K562 (cell line): ENCODE measurements around the gene C1QTNF12. TPM values are rescaled to one million over a fixed set of nuclear protein-coding genes. Genes with fewer than 3 reads are reported as not detected.

Experiments
- ATAC-seq: fragments of 200-7000 bp; cut with Tn5 transposase; 3 replicates; pipeline ENCODE4 v1.9.1; 2020; ENCODE audit warnings: moderate library complexity
- BruUV-seq: library from RNA; stranded (reverse); fragments of 400-500 nt; replicated peaks from 2 replicates; lab custom pipeline; 2021; lab: Mats Ljungman, UMichigan
- CTCF ChIA-PET: fragments of 300-600 bp; formaldehyde crosslinking; extraction: SDS; loops from one replicate; lab custom pipeline; 2021; ENCODE audit warnings: low intra/inter-chr PET ratio; lab: Yijun Ruan, JAX
- POLR2A ChIA-PET: fragments of 300-600, 350-650 bp; sonication (Branson Sonifier 250); formaldehyde crosslinking; extraction: SDS; loops from one replicate; lab custom pipeline; 2021; ENCODE audit warnings: antibody characterized with exemption, inconsistent platforms; lab: Yijun Ruan, JAX
- DNase-seq, 4 experiments: peaks; one replicate each; pipeline versions ENCODE4 v3.0.0 to v3.0.0-alpha.2; 2011 to 2018; ENCODE audit warnings: low spot score in 3 of 4, mixed read lengths in 3 of 4; ENCODE audit errors: extremely low read depth in 1 of 4
- FAIRE-seq: peaks from 2 replicates; lab custom pipeline; 2011; peaks lifted over from hg19 to GRCh38; lab: Jason Lieb, UNC
- H2AFZ ChIP-seq: 2 replicates; pipeline ENCODE4 v1.6.0; 2011; ENCODE audit warnings: low read depth, low read length, control low read depth, inconsistent platforms
- H3K27ac ChIP-seq: fragments of 200-600 bp; 3 replicates; pipeline ENCODE4 v1.8.0; 2011; ENCODE audit warnings: low read depth, mild to moderate bottlenecking, control low read depth, inconsistent platforms, low read length, moderate library complexity, mixed read lengths; ENCODE audit errors: extremely low read depth
- H3K27me3 ChIP-seq, 2 experiments: fragments of 300-600 bp in 1 of 2; 2 replicates in 1 of 2; 3 replicates in 1 of 2; pipeline versions ENCODE4 v1.6.0 to v1.8.0; 2011; ENCODE audit warnings: inconsistent platforms in 2 of 2, low read length in 2 of 2, mild to moderate bottlenecking in 1 of 2, mixed read lengths in 1 of 2, moderate library complexity in 1 of 2; ENCODE audit not compliant: control insufficient read depth in 2 of 2, insufficient read depth in 2 of 2
- H3K36me3 ChIP-seq: fragments of 300-600 bp; 3 replicates; pipeline ENCODE4 v1.8.0; 2011; ENCODE audit warnings: mild to moderate bottlenecking, low read length, inconsistent platforms; ENCODE audit not compliant: control insufficient read depth, insufficient read depth
- H3K4me1 ChIP-seq, 2 experiments: fragments of 200-600 bp in 1 of 2; replicated peaks in 1 of 2; 2 replicates in 1 of 2; 3 replicates in 1 of 2; pipeline versions ENCODE4 v1.5.1 to v1.8.0; 2011; ENCODE audit warnings: inconsistent platforms in 2 of 2, low read length in 2 of 2, mild to moderate bottlenecking in 1 of 2, mixed read lengths in 1 of 2, moderate library complexity in 1 of 2; ENCODE audit not compliant: control insufficient read depth in 2 of 2, insufficient read depth in 2 of 2
- H3K4me2 ChIP-seq: 2 replicates; pipeline ENCODE4 v1.6.1; 2011; ENCODE audit warnings: low read length, control low read depth, inconsistent platforms, mixed read lengths; ENCODE audit not compliant: insufficient read depth
- H3K4me3 ChIP-seq: fragments of 200-600 bp; sonication (generic), shearing (Covaris generic); 2 replicates; pipeline ENCODE4 v1.5.1; 2016; ENCODE audit warnings: control low read depth, inconsistent platforms
- H3K79me2 ChIP-seq: fragments of 200-600 bp; 3 replicates; pipeline ENCODE4 v1.8.0; 2011; ENCODE audit warnings: low read length, inconsistent platforms; ENCODE audit not compliant: control insufficient read depth, insufficient read depth
- H3K9ac ChIP-seq, 2 experiments: 2 replicates each; pipeline versions ENCODE4 v1.6.0 to v1.6.1; 2011; ENCODE audit warnings: low read depth in 2 of 2, low read length in 2 of 2, control low read depth in 1 of 2, inconsistent platforms in 1 of 2, mild to moderate bottlenecking in 1 of 2, mixed read lengths in 1 of 2; ENCODE audit not compliant: insufficient read depth in 1 of 2
- H3K9me1 ChIP-seq: one replicate; pipeline ENCODE4 v1.6.0; 2011; ENCODE audit warnings: inconsistent platforms, mild to moderate bottlenecking, low read length, moderate library complexity; ENCODE audit not compliant: control insufficient read depth, insufficient read depth
- H3K9me3 ChIP-seq: replicated peaks from 2 replicates; pipeline ENCODE4 v1.5.1; 2011; ENCODE audit warnings: low read depth, low read length, inconsistent platforms; ENCODE audit not compliant: control insufficient read depth, insufficient read depth
- H4K20me1 ChIP-seq: replicated peaks from 2 replicates; pipeline ENCODE4 v1.6.1; 2011; ENCODE audit warnings: low read length, inconsistent platforms, mixed read lengths; ENCODE audit not compliant: control insufficient read depth, insufficient read depth
- ATF7 ChIP-seq: fragments of 450-650 bp; IDR thresholded peaks from 2 replicates; pipeline ENCODE4 v1.7.1; 2014; ENCODE audit warnings: mild to moderate bottlenecking, moderate library complexity
- BRCA1 ChIP-seq, 2 experiments: fragments of 450-650 bp in 1 of 2; sonication (generic) in 1 of 2; formaldehyde crosslinking in 1 of 2; IDR thresholded peaks; 2 replicates each; pipeline versions ENCODE4 v1.5.0 to v1.6.1; 2017 to 2020; ENCODE audit warnings: mild to moderate bottlenecking in 1 of 2, missing genetic modification reagents in 1 of 2
- CBFB ChIP-seq: sonication (generic); formaldehyde crosslinking; IDR thresholded peaks from 2 replicates; pipeline ENCODE4 v1.4.0; 2020; ENCODE audit warnings: mild to moderate bottlenecking, missing genetic modification reagents
- MBD2 ChIP-seq: sonication (generic); IDR thresholded peaks from 2 replicates; pipeline ENCODE4 v1.6.1; 2016; ENCODE audit warnings: low read depth, borderline replicate concordance
- NR2C2 ChIP-seq, 2 experiments: fragments of 200-800 bp in 1 of 2; sonication (Bioruptor generic) in 1 of 2; sonication (generic) in 1 of 2; formaldehyde crosslinking in 1 of 2; IDR thresholded peaks; 2 replicates each; pipeline versions ENCODE4 v1.6.1 to v1.8.0; 2016 to 2022; ENCODE audit warnings: mild to moderate bottlenecking in 1 of 2, missing compliant biosample characterization in 1 of 2, missing genetic modification characterization in 1 of 2, missing genetic modification reagents in 1 of 2
- PHF8 ChIP-seq: fragments of 200-600 bp; sonication (generic); IDR thresholded peaks from 2 replicates; pipeline ENCODE4 v1.6.1; 2012; ENCODE audit warnings: mixed run types, mild to moderate bottlenecking, inconsistent platforms, low read length, moderate library complexity, borderline replicate concordance
- POLR2H ChIP-seq: IDR thresholded peaks from 2 replicates; pipeline ENCODE4 v1.6.1; 2016; ENCODE audit warnings: missing genetic modification characterization, low read depth, mild to moderate bottlenecking, control low read depth, missing compliant biosample characterization, moderate library complexity
- RBM17 ChIP-seq: fragments of 200-400 bp; formaldehyde crosslinking; IDR thresholded peaks from 2 replicates; pipeline ENCODE4 v1.6.1; 2017; ENCODE audit warnings: low read depth, mild to moderate bottlenecking, low read length, borderline replicate concordance
- SMAD2 ChIP-seq: fragments of 150-350 bp; IDR thresholded peaks from 2 replicates; pipeline ENCODE4 v1.6.1; 2014; ENCODE audit warnings: low read depth, mild to moderate bottlenecking, low read length
- ZNF146 ChIP-seq: IDR thresholded peaks from one replicate; pipeline ENCODE4 v1.6.1; 2018; ENCODE audit warnings: missing compliant biosample characterization; ENCODE audit not compliant: unreplicated experiment
- ZNF77 ChIP-seq: fragments of 250-450 bp; sonication (Bioruptor Pico); IDR thresholded peaks from 2 replicates; pipeline ENCODE4 v1.5.0; 2020
- WGBS: fragments of 100-300 bp; shearing (Covaris generic); methylation state at CpG from one replicate; pipeline ENCODE4 v1.1.6; 2016; ENCODE audit warnings: low coverage, mixed read lengths; ENCODE audit not compliant: insufficient coverage; ENCODE audit errors: missing lambda C conversion rate; 5-methylcytosine and 5-hydroxymethylcytosine counted together
- in situ Hi-C: fragments of 300-500 bp; cut with MboI; formaldehyde crosslinking; loops from 4 replicates; pipeline ENCODE4 v1.15.0; 2018; ENCODE audit warnings: inconsistent platforms, mixed read lengths
- intact Hi-C: fragments of 100-400 bp; cut with micrococcal nuclease; formaldehyde crosslinking; loops from 2 replicates; pipeline ENCODE4 v1.14.2; 2022
- polyA plus RNA-seq, 8 experiments: library from polyadenylated mRNA; depleted of rRNA in 4 of 8; stranded (reverse) in 5 of 8; unstranded in 3 of 8; fragments of >200 nt; fragmentation: Nextera tagmentation in 2 of 8; fragmentation: Illumina TruSeq in 1 of 8; extraction: Ambion mirVana in 2 of 8; extraction: Trizol in 1 of 8; gene quantifications; 2 replicates each; pipeline versions ENCODE4 v1.2.1 to v1.2.3, GENCODE V29; 2011 to 2014; ENCODE audit warnings: inconsistent platforms in 1 of 8, missing spikeins in 1 of 8
- total RNA-seq, 7 experiments: library from RNA; depleted of rRNA in 6 of 7; stranded (reverse); fragments of >200 nt in 6 of 7; fragmentation: Illumina TruSeq in 2 of 7; extraction: Trizol in 2 of 7; gene quantifications; 2 replicates each; pipeline versions ENCODE4 v1.2.1 to v1.2.3, GENCODE V29; 2011 to 2021; ENCODE audit warnings: low replicate concordance in 1 of 7
- TF ChIP-seq, protein P1 (sequence below): fragments of 450-650 bp; IDR thresholded peaks from 2 replicates; pipeline ENCODE4 v1.6.1; 2017; ENCODE audit warnings: antibody characterized with exemption
- TF ChIP-seq, protein P2 (sequence below): sonication (generic); formaldehyde crosslinking; IDR thresholded peaks from 2 replicates; pipeline ENCODE4 v1.8.1; 2022; ENCODE audit warnings: missing genetic modification reagents
- TF ChIP-seq, protein P3 (sequence below): fragments of 250-450 bp; sonication (Bioruptor Pico); IDR thresholded peaks from 2 replicates; pipeline ENCODE4 v1.8.0; 2022; ENCODE audit warnings: moderate library complexity, mild to moderate bottlenecking, inconsistent platforms

Gene C1QTNF12
- total and polyA plus RNA-seq, 9 of the 15 experiments (the other 6 are each of a cell fraction or from before 2014, with no cell fraction given) = 0.11 to 4.3 (median 0.93) TPM; not detected in 3

DNA sequence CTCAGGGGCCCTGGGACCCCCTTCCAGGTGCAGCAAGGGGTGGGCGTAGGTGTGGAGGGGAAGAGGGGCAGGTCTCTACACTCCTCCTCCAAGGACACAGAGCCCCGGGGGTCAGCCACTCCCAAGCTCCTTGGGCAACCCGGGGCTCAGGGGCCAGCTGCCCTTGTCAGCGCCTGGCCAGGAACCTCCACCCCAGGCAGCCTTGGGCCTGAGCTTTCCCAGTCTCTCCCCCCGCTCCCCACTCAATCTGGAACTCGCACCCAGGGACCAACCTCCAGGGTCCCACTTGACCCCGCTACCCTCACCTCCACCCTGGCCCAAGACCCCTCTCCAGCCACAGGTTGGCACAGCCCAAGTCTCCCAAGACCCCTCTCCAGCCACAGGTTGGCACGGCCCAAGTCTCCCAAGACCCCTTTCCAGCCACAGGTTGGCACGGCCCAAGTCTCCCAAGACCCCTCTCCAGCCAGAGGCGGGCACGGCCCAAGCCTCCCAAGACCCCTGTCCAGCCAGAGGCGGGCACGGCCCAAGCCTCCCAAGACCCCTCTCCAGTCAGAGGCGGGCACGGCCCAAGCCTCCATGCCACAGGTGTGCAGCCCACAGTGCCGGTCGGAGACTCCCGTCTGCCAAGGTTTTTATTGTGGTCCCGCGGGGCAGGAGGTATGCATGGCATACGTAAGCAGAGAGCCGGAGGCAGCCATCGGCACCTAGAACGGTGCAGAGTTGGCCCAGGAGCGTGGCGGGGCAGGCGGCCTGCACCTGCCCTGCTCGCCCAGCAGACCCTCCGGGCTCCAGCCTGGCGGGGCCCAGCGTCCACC is 35.6 kb downstream of the C1QTNF12 start:
- DNase-seq (no peak), ATAC-seq (no peak), FAIRE-seq (no peak)
- ChIA-PET CTCF (no interaction called here), POLR2A (interaction anchor here (2.3 kb wide), 1 partner anchor 20 kb away, joined by 7 read pairs; no protein-coding TSS in a partner anchor)
- intact Hi-C loops (no loop called here), in situ Hi-C loops (no loop called here)
- H3K4me2 ChIP-seq = no peak overlapping the region
- WGBS = 76% methylated on average over 28 of the region's 31 CpGs
- peaks cover 13 to 92% of the 10 kb centered on the region in 2 experiments; a peak in 4 of 5 replicates for H3K4me1 ChIP-seq
- H3K79me2 ChIP-seq = no peaks in the 10 kb centered on the region
- peaks cover 5% of the 10 kb centered on the region; the same call in 1 of the 3 replicates for H3K36me3 ChIP-seq
- H2AFZ ChIP-seq = no peak overlapping the region
- TF ChIP-seq CBFB (CRISPR knock-in tag) = no peak
- no peak for TF ChIP-seq SMAD2
- TF ChIP-seq ATF7 = no peak
- TF ChIP-seq, protein P1, sequence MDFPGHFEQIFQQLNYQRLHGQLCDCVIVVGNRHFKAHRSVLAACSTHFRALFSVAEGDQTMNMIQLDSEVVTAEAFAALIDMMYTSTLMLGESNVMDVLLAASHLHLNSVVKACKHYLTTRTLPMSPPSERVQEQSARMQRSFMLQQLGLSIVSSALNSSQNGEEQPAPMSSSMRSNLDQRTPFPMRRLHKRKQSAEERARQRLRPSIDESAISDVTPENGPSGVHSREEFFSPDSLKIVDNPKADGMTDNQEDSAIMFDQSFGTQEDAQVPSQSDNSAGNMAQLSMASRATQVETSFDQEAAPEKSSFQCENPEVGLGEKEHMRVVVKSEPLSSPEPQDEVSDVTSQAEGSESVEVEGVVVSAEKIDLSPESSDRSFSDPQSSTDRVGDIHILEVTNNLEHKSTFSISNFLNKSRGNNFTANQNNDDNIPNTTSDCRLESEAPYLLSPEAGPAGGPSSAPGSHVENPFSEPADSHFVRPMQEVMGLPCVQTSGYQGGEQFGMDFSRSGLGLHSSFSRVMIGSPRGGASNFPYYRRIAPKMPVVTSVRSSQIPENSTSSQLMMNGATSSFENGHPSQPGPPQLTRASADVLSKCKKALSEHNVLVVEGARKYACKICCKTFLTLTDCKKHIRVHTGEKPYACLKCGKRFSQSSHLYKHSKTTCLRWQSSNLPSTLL = no peak
- TF ChIP-seq MBD2 = no peak
- TF ChIP-seq, protein P2, sequence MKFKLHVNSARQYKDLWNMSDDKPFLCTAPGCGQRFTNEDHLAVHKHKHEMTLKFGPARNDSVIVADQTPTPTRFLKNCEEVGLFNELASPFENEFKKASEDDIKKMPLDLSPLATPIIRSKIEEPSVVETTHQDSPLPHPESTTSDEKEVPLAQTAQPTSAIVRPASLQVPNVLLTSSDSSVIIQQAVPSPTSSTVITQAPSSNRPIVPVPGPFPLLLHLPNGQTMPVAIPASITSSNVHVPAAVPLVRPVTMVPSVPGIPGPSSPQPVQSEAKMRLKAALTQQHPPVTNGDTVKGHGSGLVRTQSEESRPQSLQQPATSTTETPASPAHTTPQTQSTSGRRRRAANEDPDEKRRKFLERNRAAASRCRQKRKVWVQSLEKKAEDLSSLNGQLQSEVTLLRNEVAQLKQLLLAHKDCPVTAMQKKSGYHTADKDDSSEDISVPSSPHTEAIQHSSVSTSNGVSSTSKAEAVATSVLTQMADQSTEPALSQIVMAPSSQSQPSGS (CRISPR knock-in tag) = no peak
- TF ChIP-seq ZNF146 (CRISPR knock-in tag) = no peak
- TF ChIP-seq RBM17 = no peak
- no peak for TF ChIP-seq PHF8
- TF ChIP-seq BRCA1 (IDR thresholded peaks at IDR 0.05) = no peak
- no peak for TF ChIP-seq BRCA1 (CRISPR knock-in tag; IDR thresholded peaks at IDR 0.05)
- no peak for TF ChIP-seq POLR2H (tag)
- TF ChIP-seq, protein P3, sequence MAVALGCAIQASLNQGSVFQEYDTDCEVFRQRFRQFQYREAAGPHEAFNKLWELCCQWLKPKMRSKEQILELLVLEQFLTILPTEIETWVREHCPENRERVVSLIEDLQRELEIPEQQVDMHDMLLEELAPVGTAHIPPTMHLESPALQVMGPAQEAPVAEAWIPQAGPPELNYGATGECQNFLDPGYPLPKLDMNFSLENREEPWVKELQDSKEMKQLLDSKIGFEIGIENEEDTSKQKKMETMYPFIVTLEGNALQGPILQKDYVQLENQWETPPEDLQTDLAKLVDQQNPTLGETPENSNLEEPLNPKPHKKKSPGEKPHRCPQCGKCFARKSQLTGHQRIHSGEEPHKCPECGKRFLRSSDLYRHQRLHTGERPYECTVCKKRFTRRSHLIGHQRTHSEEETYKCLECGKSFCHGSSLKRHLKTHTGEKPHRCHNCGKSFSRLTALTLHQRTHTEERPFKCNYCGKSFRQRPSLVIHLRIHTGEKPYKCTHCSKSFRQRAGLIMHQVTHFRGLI (CRISPR knock-in tag) = no peak
- no peak for TF ChIP-seq ZNF77 (CRISPR knock-in tag)
- no peak for TF ChIP-seq NR2C2 (CRISPR knock-in tag; IDR thresholded peaks at IDR 0.05)
- no peak for TF ChIP-seq NR2C2 (tag; IDR thresholded peaks at IDR 0.05)
- H3K27me3 ChIP-seq = no peaks in the 10 kb centered on the region
- no peaks in the 10 kb centered on the region for H3K9me1 ChIP-seq
- H3K9ac ChIP-seq = peak overlapping the region in 1 of 2 experiments; percentile 59; a peak in 1 of 4 replicates
- no peaks in the 10 kb centered on the region for H3K9me3 ChIP-seq
- no peaks in the 10 kb centered on the region; the same call in 1 of the 2 replicates for H4K20me1 ChIP-seq
- no peak overlapping the region for H3K4me3 ChIP-seq
- no TSS peak for BruUV-seq
- H3K27ac ChIP-seq = no peak overlapping the region
